ENCODE results near the gene AMMECR1.
A peak's percentile ranks its signal among the peaks of the same experiment; 100 is the strongest.
"Not testable (repeated sequence)": the region's sequence is repeated elsewhere in the genome, so short reads cannot be mapped to it uniquely, and the experiment has no call there.

AMMECR1 gene

DNA sequence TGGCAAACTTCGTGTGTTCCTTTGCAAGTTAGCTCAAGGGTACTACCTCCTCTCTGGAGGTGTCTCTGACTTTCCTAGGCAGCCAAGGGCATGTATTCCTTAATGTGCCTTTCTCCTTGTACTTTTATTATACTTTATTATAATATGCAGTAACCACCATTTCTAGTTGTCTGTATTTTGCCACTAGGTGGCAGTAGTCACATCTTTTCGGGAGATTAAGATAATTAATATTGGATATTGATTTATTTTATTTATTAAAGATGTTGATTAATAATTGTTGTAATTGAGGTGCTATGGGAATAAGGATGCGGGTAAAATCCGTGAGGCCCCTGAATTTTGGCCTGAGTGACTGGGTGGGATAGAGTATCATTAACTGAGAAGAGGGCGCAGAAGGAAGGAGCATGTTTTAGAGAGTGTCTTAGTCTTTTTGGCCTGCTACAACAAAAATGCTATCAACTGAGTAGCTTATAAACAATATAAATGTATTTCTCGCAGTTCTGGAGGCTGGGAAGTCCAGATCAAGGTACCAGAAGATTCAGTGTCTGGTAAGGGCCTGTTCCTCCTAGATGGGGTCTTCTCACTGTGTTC lies 161.6 kb downstream of the AMMECR1 start:
- Histone ChIP-seq H3K4me3 (no peak overlapping the region), H3K4me1 (no peaks in the 10 kb centered on the region), H3K9me3 (no peaks in the 10 kb centered on the region), H3K36me3 (replicated peaks) (no peaks in the 10 kb centered on the region), H3K27me3 (ENCODE audit: low read depth) (no peaks in the 10 kb centered on the region)
- in situ Hi-C loops (cut with MboI; ENCODE audit: low sequenced_read_pairs): loop anchor here (5.0 kb wide), 1 partner anchor 256 kb away; no protein-coding TSS in a partner anchor
- DNase-seq (ENCODE audit: low spot score in 2 of 2): peak in 1 of 2 experiments; percentile 9

DNA sequence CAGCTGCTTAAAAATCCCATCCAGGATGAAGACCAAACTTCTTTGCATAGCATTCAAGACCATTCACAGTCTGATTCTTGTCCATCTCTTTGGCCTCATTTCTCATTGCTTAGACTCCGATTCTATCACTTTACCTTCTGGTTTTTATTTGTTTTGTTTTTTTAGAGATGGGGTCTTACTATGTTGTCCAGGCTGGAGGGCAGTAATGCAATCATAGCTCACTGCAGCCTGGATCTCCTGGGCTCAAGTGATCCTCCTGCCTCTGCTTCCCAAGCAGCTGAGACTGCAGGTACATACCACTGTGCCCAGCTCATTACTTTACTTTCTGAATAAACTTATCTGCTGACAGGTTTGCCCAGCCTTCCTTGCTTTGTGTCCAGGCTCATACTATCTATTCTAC lies 162.1 kb downstream of the AMMECR1 start:
- Histone ChIP-seq H3K27me3 (ENCODE audit: low read depth) (no peaks in the 10 kb centered on the region), H3K4me3 (no peak overlapping the region), H3K36me3 (replicated peaks) (no peaks in the 10 kb centered on the region; the same call in 1 of the 2 replicates), H3K9me3 (no peaks in the 10 kb centered on the region), H3K4me1 (no peaks in the 10 kb centered on the region)
- in situ Hi-C loops (cut with MboI; ENCODE audit: low sequenced_read_pairs): loop anchor here (5.0 kb wide), 1 partner anchor 257 kb away; no protein-coding TSS in a partner anchor
- no peak for DNase-seq (ENCODE audit: low spot score in 2 of 2)

DNA sequence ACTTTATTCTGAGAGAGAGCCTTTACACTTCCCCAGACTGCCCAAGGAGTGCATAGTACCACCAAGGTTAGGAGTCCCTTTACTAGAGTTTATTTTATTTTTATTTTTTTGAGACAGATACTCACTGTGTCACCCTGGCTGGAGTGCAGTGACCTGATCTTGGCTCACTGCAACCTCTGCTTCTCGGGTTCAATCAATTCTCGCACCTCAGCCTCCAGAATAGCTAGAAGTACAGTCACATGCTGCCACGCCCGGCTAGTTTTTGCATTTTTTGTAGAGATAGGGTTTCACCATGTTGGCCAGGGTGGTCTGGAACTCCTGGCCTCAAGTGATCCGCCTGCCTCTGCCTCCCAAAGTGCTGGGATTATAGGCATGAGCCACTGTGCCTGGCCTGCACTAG lies 163.6 kb downstream of the AMMECR1 start:
- H3K27me3 ChIP-seq (ENCODE audit: low read depth); H3K36me3 ChIP-seq (replicated peaks); H3K9me3 ChIP-seq; H3K4me3 ChIP-seq; DNase-seq (ENCODE audit: low spot score in 2 of 2); H3K4me1 ChIP-seq; in situ Hi-C loops (cut with MboI; ENCODE audit: low sequenced_read_pairs): not testable (repeated sequence)

DNA sequence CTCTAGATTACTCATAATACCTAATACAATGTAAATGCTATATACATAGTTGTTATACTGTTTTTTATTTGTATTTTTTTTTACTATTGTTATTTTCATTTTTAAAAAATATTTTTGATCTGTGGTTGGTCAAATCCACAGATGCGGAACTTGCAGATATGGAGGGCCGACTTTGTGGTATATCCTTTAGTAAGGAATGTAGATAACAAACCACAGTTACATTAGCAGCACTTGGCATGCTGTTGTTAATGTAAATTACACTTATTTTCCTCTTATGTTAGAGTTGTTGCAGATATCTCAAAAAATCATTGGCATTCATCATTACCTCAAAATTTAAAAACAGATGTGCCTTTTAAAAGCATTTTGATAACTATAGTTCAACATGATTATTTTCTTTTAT lies 164.0 kb downstream of the AMMECR1 start:
- in situ Hi-C loops (cut with MboI; ENCODE audit: low sequenced_read_pairs): no loop called here
- no peaks in the 10 kb centered on the region for H3K27me3 ChIP-seq (ENCODE audit: low read depth)
- H3K9me3 ChIP-seq: no peaks in the 10 kb centered on the region
- DNase-seq (ENCODE audit: low spot score in 2 of 2): no peak
- no peak overlapping the region for H3K4me3 ChIP-seq
- H3K4me1 ChIP-seq: no peaks in the 10 kb centered on the region
- H3K36me3 ChIP-seq (replicated peaks): no peaks in the 10 kb centered on the region; the same call in 1 of the 2 replicates

DNA sequence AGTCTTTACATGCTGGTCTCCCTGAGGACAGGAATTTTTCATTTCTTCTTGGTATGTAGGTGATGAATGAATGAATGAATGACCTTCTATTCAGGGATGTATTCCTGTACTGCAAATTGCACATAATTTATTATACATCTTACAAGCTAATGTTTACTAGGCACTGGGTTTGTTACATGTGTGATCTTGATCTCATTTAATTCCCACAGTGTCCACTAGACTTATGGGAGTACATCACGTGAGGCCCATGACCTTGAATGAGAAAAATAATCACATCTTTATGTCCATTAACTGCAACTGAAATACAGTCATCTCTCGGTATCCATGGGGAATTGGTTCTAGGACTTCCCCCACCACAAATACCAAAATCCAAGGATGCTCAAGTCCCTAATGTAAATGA lies 164.6 kb downstream of the AMMECR1 start:
- no peak overlapping the region for H3K4me3 ChIP-seq
- H3K9me3 ChIP-seq: no peaks in the 10 kb centered on the region
- no peaks in the 10 kb centered on the region for H3K4me1 ChIP-seq
- no peaks in the 10 kb centered on the region; the same call in 1 of the 2 replicates for H3K36me3 ChIP-seq (replicated peaks)
- DNase-seq (ENCODE audit: low spot score in 2 of 2): no peak
- in situ Hi-C loops (cut with MboI; ENCODE audit: low sequenced_read_pairs): no loop called here
- no peaks in the 10 kb centered on the region for H3K27me3 ChIP-seq (ENCODE audit: low read depth)

DNA sequence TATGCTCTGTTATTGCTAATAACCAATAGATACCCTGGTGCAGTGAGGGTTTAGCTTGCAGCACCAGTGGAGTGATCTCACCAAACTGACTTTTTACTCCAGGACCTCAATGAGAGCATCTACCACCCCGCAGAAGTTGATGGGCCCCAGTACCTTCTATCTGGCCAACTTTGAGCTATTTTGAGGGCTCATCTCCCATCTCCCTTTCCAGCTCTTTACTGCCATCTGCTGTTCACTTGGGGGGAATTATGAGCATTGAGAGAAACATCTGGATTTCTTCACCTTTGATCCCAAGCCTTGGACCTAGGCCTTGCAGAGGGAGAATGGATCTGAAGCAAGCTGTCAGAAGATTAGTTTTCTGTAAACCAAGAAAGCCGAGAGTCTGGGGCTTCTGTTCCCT lies 171.4 kb downstream of the AMMECR1 start:
- H3K27me3 ChIP-seq (ENCODE audit: low read depth): no peaks in the 10 kb centered on the region
- H3K4me1 ChIP-seq: peaks cover 6% of the 10 kb centered on the region
- in situ Hi-C loops (cut with MboI; ENCODE audit: low sequenced_read_pairs): loop anchor here (10.0 to 25.0 kb wide), 2 partner anchors 242 to 434 kb away; no protein-coding TSS in a partner anchor
- peak; percentile 36 to 68 for DNase-seq (ENCODE audit: low spot score in 2 of 2)
- no peaks in the 10 kb centered on the region; the same call in 1 of the 2 replicates for H3K36me3 ChIP-seq (replicated peaks)
- no peaks in the 10 kb centered on the region for H3K9me3 ChIP-seq
- no peak overlapping the region for H3K4me3 ChIP-seq

DNA sequence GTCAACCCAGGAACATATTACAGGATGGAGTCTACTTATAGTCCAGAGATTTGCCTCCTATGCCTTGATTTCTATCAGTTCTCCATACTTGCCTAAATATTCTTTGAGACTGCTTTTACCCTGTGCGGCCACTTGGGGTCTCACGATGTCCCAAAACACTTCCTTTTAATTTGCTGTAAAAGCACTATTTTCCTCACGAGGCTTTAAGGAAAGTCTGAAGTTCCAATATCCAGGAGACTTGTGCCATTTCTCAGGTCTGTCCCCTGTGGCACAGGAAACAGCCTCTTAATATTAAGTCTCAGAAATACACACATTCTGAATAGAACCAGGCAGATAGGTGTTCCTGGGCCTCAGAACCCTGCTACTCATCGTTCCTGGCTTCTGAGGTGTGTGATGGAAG lies 172.0 kb downstream of the AMMECR1 start:
- Histone ChIP-seq H3K27me3 (ENCODE audit: low read depth) (no peaks in the 10 kb centered on the region), H3K4me1 (peaks cover 6% of the 10 kb centered on the region), H3K4me3 (no peak overlapping the region), H3K36me3 (replicated peaks) (no peaks in the 10 kb centered on the region; the same call in 1 of the 2 replicates), H3K9me3 (no peaks in the 10 kb centered on the region)
- in situ Hi-C loops (cut with MboI; ENCODE audit: low sequenced_read_pairs): loop anchor here (10.0 to 25.0 kb wide), 2 partner anchors 241 to 434 kb away; no protein-coding TSS in a partner anchor
- peak; percentile 53 to 72 for DNase-seq (ENCODE audit: low spot score in 2 of 2)

DNA sequence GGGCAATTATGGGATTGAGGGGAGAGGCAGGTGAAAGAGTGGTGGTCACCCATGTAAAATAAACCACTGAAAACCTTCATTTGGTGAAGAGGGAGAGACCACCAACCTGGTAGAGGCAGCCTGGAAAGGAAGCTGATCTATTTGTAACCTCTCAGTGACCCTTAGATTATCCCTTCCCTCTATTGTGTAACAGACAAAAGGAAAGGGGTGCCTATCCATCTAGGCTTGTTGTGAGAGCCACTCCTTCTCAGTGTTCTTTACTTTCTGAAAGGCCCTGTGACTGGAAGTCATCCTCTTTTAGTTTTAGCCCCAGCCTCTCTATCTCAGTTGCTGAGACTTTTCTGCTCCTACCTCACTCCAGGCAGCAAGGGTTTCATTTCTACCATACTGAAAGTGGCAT lies 172.6 kb downstream of the AMMECR1 start:
- Histone ChIP-seq H3K4me3 (no peak overlapping the region), H3K4me1 (peaks cover 6% of the 10 kb centered on the region), H3K9me3 (no peaks in the 10 kb centered on the region), H3K36me3 (replicated peaks) (no peaks in the 10 kb centered on the region), H3K27me3 (ENCODE audit: low read depth) (no peaks in the 10 kb centered on the region)
- in situ Hi-C loops (cut with MboI; ENCODE audit: low sequenced_read_pairs): loop anchor here (10.0 to 25.0 kb wide), 2 partner anchors 241 to 433 kb away; no protein-coding TSS in a partner anchor
- peak in 1 of 2 experiments; percentile 56 for DNase-seq (ENCODE audit: low spot score in 2 of 2)

Data from HAP-1 (cell line).